Stomach (tissue), 4 donors: ENCODE data around the gene PRXL2B.

Source experiments
- EP300 ChIP-seq: sonication (generic); formaldehyde crosslinking; IDR thresholded peaks from one replicate; pipeline ENCODE4 v1.6.1; 2017; ENCODE audit warnings: antibody characterized with exemption
- POLR2A ChIP-seq, 4 donors: fragments of 450-650 bp; IDR thresholded peaks; one replicate each; pipeline ENCODE4 v1.6.1; 2016; ENCODE audit warnings: antibody characterized with exemption in 4 of 4, control low read depth in 2 of 4, mild to moderate bottlenecking in 1 of 4, moderate library complexity in 1 of 4
- POLR2AphosphoS5 ChIP-seq, 3 donors: sonication (generic); formaldehyde crosslinking; IDR thresholded peaks; one replicate each; pipeline ENCODE4 v1.6.1; 2016; ENCODE audit warnings: antibody characterized with exemption in 3 of 3
- TF ChIP-seq, protein P1 (sequence below), 7 experiments: fragments of 450-650 bp in 4 of 7; fragments of 200-600 bp in 3 of 7; sonication (generic) in 3 of 7; IDR thresholded peaks; one replicate each; pipeline ENCODE4 v1.5.1; 2016 to 2019; ENCODE audit warnings: antibody characterized with exemption in 7 of 7, control low read depth in 2 of 7, mild to moderate bottlenecking in 1 of 7

GRCh38 chr1:2587860-2588571 is 1.4 kb downstream of the PRXL2B start:
- TF ChIP-seq POLR2A (IDR thresholded peaks at IDR 0.05) = no peak
- TF ChIP-seq, protein P1, sequence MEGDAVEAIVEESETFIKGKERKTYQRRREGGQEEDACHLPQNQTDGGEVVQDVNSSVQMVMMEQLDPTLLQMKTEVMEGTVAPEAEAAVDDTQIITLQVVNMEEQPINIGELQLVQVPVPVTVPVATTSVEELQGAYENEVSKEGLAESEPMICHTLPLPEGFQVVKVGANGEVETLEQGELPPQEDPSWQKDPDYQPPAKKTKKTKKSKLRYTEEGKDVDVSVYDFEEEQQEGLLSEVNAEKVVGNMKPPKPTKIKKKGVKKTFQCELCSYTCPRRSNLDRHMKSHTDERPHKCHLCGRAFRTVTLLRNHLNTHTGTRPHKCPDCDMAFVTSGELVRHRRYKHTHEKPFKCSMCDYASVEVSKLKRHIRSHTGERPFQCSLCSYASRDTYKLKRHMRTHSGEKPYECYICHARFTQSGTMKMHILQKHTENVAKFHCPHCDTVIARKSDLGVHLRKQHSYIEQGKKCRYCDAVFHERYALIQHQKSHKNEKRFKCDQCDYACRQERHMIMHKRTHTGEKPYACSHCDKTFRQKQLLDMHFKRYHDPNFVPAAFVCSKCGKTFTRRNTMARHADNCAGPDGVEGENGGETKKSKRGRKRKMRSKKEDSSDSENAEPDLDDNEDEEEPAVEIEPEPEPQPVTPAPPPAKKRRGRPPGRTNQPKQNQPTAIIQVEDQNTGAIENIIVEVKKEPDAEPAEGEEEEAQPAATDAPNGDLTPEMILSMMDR (IDR thresholded peaks at IDR 0.05) = no peak
- no peak for TF ChIP-seq POLR2AphosphoS5 (IDR thresholded peaks at IDR 0.05)
- no peak for TF ChIP-seq EP300
